AG09309 (cell line): ENCODE data around the gene SLC5A1.

Experiments used
- DNase-seq: peaks from one replicate; pipeline ENCODE4 v3.0.0-alpha.2; 2010; ENCODE audit warnings: low read depth
- H3K4me3 ChIP-seq: 2 replicates; pipeline ENCODE4 v1.5.1; 2011; ENCODE audit warnings: mild to moderate bottlenecking, low read depth, low read length, moderate library complexity; ENCODE audit not compliant: control insufficient read depth
- TF ChIP-seq, protein P1 (sequence below): IDR thresholded peaks from 2 replicates; pipeline ENCODE4 v1.5.1; 2011; ENCODE audit warnings: mild to moderate bottlenecking, low read depth, low read length, inconsistent platforms; ENCODE audit not compliant: insufficient read depth, control insufficient read depth; ENCODE audit errors: missing control alignments

Gene SLC5A1

DNA sequence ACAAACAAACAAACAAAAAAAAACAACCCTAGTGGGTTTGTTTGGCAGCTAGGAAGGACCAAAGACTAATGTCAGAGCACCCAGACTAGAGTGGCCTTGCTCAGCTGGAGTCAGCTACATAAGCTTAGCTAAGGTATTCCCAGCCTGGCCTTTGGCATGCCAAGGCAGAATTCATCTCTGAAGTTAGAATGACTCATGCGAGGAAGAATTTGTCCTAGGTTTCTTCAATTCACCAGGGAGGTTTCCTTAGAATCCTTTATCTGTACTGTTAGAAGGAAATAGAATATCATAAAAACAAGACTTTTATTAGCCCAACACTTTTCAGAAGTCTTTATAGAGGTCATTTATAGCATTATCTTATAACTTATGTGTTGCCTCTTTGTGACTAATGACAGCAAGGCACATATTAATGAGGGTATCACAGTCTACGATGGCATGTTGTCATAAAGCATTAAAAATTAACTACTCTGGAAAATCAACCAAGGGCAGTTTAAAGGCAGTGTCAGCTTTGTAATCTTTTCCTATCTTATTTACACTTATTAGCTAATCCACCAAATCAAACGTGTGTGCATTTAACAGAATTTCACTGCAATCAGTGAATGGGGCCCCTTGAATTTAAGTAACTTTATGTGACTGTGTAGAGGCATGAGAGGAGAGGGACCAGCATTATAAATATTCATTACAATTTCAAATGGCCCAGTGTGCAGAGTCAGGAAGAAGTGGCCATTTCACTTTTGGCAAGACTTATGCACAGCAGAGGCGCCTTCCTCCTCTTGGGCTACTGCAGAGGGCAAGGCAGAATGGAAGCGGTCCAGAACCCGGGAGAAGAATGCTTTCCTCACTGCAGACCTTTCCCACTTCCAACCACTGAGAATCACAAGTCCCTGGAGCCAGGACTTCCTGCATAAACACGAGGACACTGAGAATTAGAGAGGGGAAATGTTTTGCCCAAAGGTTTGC is 36.3 kb downstream of the SLC5A1 start:
- peak; percentile 28 for DNase-seq

DNA sequence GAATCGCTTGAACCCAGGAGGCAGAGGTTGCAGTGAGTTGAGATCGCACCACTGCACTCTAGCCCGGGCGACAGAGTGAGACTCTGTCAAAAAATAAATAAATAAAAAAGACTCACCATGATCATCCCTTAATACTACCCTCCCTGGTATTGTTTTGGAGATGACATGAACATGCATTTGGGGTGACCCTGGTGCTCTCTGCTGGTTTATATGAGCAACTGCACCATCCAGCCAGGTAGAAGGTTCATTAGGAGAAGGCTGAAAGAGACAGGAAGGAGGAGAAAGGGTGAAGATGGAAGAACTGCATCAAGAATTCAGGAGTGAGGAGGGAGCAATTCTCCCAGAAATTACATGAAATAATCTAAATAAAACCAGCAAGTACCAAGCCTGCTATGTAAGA is 37.8 kb downstream of the SLC5A1 start:
- H3K4me3 ChIP-seq, result no peak overlapping the region
- TF ChIP-seq, protein P1, sequence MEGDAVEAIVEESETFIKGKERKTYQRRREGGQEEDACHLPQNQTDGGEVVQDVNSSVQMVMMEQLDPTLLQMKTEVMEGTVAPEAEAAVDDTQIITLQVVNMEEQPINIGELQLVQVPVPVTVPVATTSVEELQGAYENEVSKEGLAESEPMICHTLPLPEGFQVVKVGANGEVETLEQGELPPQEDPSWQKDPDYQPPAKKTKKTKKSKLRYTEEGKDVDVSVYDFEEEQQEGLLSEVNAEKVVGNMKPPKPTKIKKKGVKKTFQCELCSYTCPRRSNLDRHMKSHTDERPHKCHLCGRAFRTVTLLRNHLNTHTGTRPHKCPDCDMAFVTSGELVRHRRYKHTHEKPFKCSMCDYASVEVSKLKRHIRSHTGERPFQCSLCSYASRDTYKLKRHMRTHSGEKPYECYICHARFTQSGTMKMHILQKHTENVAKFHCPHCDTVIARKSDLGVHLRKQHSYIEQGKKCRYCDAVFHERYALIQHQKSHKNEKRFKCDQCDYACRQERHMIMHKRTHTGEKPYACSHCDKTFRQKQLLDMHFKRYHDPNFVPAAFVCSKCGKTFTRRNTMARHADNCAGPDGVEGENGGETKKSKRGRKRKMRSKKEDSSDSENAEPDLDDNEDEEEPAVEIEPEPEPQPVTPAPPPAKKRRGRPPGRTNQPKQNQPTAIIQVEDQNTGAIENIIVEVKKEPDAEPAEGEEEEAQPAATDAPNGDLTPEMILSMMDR, result peak; percentile 78
- peak; percentile 5 for DNase-seq

More for the DNA sequence above, 36.3 kb downstream of the SLC5A1 start:
- no peak overlapping the region for H3K4me3 ChIP-seq
- TF ChIP-seq, protein P1, result no peak

DNA sequence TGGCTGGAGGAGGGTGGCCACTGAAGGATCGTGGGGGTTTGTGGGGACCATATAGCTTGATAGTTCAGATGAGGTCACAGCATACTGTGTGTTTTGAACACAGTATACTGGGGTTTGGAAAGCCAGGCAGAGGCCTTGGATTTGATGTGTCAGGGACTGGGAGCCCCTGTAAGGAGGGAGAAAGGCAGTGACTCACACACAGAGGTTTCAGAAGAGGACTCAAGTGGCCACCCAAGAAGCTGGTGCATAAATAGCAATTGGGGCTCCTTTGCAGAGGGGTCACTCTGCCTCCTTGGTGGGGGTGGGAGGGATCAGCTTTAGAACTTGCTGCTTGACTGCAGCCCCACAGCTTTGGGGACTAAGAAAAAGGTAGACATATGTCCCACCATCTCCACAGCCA is 39.3 kb downstream of the SLC5A1 start:
- TF ChIP-seq, protein P1, result no peak
- DNase-seq, result no peak
- no peak overlapping the region for H3K4me3 ChIP-seq

DNA sequence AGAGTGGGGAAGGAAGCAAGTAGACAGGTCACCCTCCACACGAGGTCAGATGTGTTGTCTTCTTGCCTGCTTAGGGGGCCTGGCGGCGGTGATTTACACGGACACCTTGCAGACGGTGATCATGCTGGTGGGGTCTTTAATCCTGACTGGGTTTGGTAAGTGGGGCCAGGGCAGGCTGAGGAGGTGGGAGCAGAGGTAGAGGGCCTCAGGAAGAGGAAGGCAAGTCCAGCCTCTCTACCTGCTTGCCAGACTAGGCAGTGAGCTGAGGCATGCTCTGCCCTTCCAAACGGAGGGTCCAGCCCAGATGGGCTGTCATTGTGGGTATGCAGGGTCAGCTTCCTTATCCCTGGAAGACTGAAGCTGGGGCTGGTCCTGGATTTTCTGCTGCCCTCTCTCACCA is 39.9 kb downstream of the SLC5A1 start:
- TF ChIP-seq, protein P1, result no peak
- no peak overlapping the region for H3K4me3 ChIP-seq
- no peak for DNase-seq

DNA sequence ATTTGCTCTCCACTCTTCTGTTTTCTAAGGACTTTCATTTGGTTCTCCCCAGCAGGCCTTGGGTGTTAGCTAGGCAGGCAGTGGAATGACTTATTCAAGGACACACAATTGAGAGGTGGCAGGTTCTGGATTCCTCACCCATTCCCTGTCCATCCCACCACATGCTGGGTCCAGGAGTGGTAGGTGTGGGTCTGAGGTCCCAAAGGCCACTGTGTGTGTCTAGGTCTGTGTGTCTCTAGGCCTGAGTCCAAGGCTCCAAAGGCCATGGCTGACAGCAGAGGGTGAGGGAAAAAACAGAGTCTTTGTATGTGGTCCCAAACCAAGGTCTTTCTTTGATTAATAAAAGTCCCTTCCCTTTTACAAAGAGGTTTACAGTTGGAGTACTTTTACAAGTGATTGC is 40.8 kb downstream of the SLC5A1 start:
- H3K4me3 ChIP-seq, result no peak overlapping the region
- no peak for DNase-seq
- TF ChIP-seq, protein P1, result no peak

DNA sequence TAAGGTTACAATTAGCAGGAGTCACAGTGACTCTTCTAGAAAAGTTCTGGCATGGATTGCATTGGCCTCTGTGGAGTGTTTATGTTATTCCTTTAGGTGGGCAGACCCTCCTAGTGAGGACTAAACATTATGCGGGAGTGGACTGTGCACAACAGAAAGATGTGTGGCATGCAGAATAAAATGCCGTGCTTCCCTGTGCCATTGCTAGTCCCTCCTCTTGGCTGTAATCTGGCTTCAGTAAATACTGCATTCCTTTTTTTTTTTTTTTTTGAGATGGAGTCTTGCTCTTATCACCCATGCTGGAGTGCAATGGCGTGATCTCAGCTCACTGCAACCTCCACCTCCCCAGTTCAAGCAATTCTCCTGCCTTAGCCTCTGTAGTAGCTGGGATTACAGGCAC is 45.0 kb downstream of the SLC5A1 start:
- DNase-seq, result no peak
- no peak overlapping the region for H3K4me3 ChIP-seq
- TF ChIP-seq, protein P1, result no peak

DNA sequence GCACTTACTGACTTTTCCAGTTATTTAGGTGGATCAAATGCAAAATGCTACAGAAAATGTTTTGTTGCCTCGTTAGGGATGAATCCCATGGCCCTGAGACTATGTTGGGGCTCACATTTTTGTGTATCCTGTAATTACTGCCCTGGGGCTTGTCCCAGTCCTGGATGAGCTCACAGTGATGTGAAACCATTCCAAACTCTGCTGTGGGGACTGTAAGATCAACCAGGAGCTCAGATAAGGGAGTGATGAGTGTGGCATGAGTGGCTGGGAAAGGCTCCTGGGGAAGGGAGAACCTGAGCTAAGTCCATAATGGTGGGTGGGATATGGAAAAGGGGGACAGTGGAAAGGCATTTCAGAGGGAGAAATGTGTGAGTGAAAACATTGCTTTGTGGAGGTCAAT is 54.0 kb downstream of the SLC5A1 start:
- no peak overlapping the region for H3K4me3 ChIP-seq
- DNase-seq, result no peak
- TF ChIP-seq, protein P1, result no peak
